ENCODE results near the gene B3GNT2.
"Not testable (repeated sequence)": the region's sequence is repeated elsewhere in the genome, so short reads cannot be mapped to it uniquely, and the experiment has no call there.

B3GNT2 gene

GRCh38 chr2:62248226-62248625 lies 52.3 kb downstream of the B3GNT2 start:
- no peak for DNase-seq

GRCh38 chr2:62250239-62250638 lies 54.3 kb downstream of the B3GNT2 start:
- DNase-seq: no peak

- DNase-seq: no peak
Observed at GRCh38 chr2:62254424-62255266, 58.7 kb downstream of the B3GNT2 start.

GRCh38 chr2:62257466-62257865 lies 61.6 kb downstream of the B3GNT2 start:
- no peak for DNase-seq

GRCh38 chr2:62263076-62263715 lies 67.3 kb downstream of the B3GNT2 start:
- no peak for DNase-seq

DNA sequence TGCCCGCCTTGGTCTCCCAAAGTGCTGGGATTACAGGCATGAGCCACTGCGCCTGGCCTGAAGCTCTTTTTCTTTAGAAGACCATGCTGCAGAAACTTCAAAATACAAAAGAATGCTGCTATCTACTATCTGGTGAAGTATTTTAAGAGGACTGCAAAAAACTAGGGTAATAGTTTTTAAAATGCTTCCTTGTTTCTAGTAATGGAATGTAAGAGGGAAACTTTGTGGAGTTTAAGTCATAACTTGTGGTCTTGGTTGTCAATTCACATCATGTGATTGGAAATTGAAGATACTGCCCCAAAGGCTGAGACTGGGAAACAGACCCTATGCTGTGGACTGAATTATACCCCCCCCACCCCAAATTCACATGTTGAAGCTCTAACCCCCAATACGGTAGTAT lies 68.3 kb downstream of the B3GNT2 start:
- DNase-seq: no peak

DNA sequence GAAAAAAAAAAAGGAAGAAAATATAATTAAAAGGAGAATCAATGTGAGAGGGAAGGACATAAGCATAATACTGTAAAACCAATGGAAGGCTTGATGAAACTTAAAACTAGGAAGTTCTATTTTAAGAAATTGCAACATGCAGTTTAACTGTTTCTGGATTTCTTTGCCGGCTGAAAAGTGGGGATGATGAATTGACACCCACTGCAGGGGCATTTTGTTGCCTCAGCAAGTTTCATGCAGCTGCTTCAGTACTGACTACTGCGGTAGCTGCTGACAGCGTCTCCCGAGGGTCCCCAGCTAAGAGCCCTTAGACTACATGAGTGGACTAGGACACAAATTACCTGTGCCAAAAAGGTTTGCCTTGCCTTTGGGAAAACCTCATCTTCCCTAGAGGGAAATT lies 69.2 kb downstream of the B3GNT2 start:
- no peak for DNase-seq

- DNase-seq: no peak
Observed at GRCh38 chr2:62266433-62267038, 70.6 kb downstream of the B3GNT2 start.

DNA sequence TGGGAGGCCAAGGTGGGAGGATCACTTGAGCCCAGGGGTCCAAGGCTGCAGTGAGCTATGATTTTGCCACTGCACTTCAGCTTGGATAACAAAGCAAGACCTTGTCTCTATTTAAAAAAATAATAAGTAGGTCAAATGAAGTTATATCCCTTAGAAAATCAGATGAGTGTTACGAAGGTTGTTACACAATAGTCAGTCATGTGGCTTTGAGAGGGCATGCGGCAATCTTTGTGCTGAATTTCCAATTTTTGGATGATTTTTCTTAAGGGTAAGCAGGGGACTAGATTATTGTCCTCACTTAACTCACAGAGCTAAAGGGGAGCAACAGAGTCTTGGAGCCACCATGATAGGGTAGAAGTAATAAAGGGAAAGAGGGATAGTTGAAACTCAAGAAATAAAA lies 71.8 kb downstream of the B3GNT2 start:
- DNase-seq: no peak

- not testable (repeated sequence) for DNase-seq
Observed at GRCh38 chr2:62268681-62269188, 72.8 kb downstream of the B3GNT2 start.

- no peak for DNase-seq
Observed at GRCh38 chr2:62270728-62271127, 74.8 kb downstream of the B3GNT2 start.

Measured in CD4-positive, alpha-beta T cell treated with Interferon alpha-2 for 1 hour (primary cell).